Placental pericyte (primary cell): Measurements from ENCODE around the gene ANGPT4. TPM values are rescaled to one million over a fixed set of nuclear protein-coding genes. Genes with fewer than 3 reads are reported as not detected.

Experiments
- total RNA-seq: library from RNA; depleted of rRNA; stranded (reverse); fragments of >200 nt; gene quantifications from 2 replicates; pipeline ENCODE4 v1.2.3, GENCODE V29; 2012

Gene ANGPT4
- total RNA-seq: not detected in 2 replicates

GRCh38 chr20:916125-916799 lies at the start of gene ANGPT4:
ANGPT4 (minus strand) TSS chr20:916334; CDS start chr20:916214, 120 bp downstream.

GRCh38 chr20:833450-834150 lies 82.5 kb downstream of the ANGPT4 start, which contains the start of gene FAM110A:
FAM110A (plus strand) TSS chr20:833715; CDS start chr20:844805, 11,090 bp downstream.

Other genes starting within 250 kb of the ANGPT4 start
- gene SCRT2, start 240.5 kb downstream of the ANGPT4 start, total RNA-seq: not detected in 2 replicates
- gene SLC52A3, start 147.8 kb downstream of the ANGPT4 start, total RNA-seq: not detected in 2 replicates
- gene FAM110A, start 82.6 kb downstream of the ANGPT4 start, total RNA-seq: 1.5 and 7.2 TPM in 2 replicates
- not detected in 2 replicates for gene RSPO4, start 86.0 kb upstream of the ANGPT4 start, total RNA-seq
- gene PSMF1, start 202.3 kb upstream of the ANGPT4 start, total RNA-seq: 101 and 173 TPM in 2 replicates